GM23248 (cell line): ENCODE data around the gene MIEN1. TPM values are rescaled to one million over a fixed set of nuclear protein-coding genes. Genes with fewer than 3 reads are reported as not detected.
"Not testable (repeated sequence)": the region's sequence is repeated elsewhere in the genome, so short reads cannot be mapped to it uniquely, and the experiment has no call there.

ENCODE experiments used
- DNase-seq: peaks from one replicate; pipeline ENCODE4 v3.0.0-alpha.2; 2015
- H2AFZ ChIP-seq: fragments of 200-600 bp; sonication (generic); 2 replicates; pipeline ENCODE4 v1.6.1; 2016; ENCODE audit warnings: antibody characterized with exemption
- H3F3A ChIP-seq: fragments of 200-600 bp; sonication (generic); 2 replicates; pipeline ENCODE4 v1.6.1; 2016; ENCODE audit warnings: mild to moderate bottlenecking, antibody characterized with exemption, mixed run types; ENCODE audit not compliant: insufficient read depth
- H3K27ac ChIP-seq: fragments of 200-600 bp; sonication (generic); 2 replicates; pipeline ENCODE4 v1.5.1; 2016; ENCODE audit warnings: mild to moderate bottlenecking
- H3K27me3 ChIP-seq: fragments of 200-600 bp; sonication (generic); replicated peaks from 2 replicates; pipeline ENCODE4 v1.6.1; 2016; ENCODE audit warnings: mild to moderate bottlenecking; ENCODE audit not compliant: insufficient read depth
- H3K36me3 ChIP-seq: fragments of 200-600 bp; sonication (generic); 2 replicates; pipeline ENCODE4 v1.6.1; 2016; ENCODE audit warnings: low read depth, mild to moderate bottlenecking
- H3K4me1 ChIP-seq: fragments of 200-600 bp; sonication (generic); 2 replicates; pipeline ENCODE4 v1.6.1; 2016; ENCODE audit warnings: mild to moderate bottlenecking; ENCODE audit not compliant: insufficient read depth
- H3K4me2 ChIP-seq: fragments of 200-600 bp; sonication (generic); one replicate; pipeline ENCODE4 v1.6.1; 2016; ENCODE audit warnings: mild to moderate bottlenecking; ENCODE audit not compliant: unreplicated experiment
- H3K4me3 ChIP-seq: fragments of 200-600 bp; sonication (generic); 2 replicates; pipeline ENCODE4 v1.5.1; 2016; ENCODE audit warnings: mild to moderate bottlenecking
- H3K79me2 ChIP-seq: fragments of 200-600 bp; sonication (generic); 2 replicates; pipeline ENCODE4 v1.6.1; 2016; ENCODE audit warnings: mild to moderate bottlenecking; ENCODE audit not compliant: insufficient read depth
- H3K9ac ChIP-seq: fragments of 200-600 bp; sonication (generic); 2 replicates; pipeline ENCODE4 v1.6.1; 2016; ENCODE audit warnings: mild to moderate bottlenecking
- H3K9me2 ChIP-seq: fragments of 200-600 bp; sonication (generic); 2 replicates; pipeline ENCODE4 v1.6.1; 2016; ENCODE audit warnings: mixed run types, mild to moderate bottlenecking, moderate library complexity; ENCODE audit not compliant: insufficient read depth
- H3K9me3 ChIP-seq: fragments of 200-600 bp; sonication (generic); one replicate; pipeline ENCODE4 v1.6.1; 2017; ENCODE audit warnings: low read depth
- H4K20me1 ChIP-seq: fragments of 200-600 bp; sonication (generic); 2 replicates; pipeline ENCODE4 v1.6.0; 2016; ENCODE audit not compliant: insufficient read depth
- EZH2 ChIP-seq: fragments of 200-600 bp; sonication (generic); IDR thresholded peaks from 2 replicates; pipeline ENCODE4 v1.6.1; 2018; ENCODE audit warnings: antibody characterized with exemption, mild to moderate bottlenecking; ENCODE audit not compliant: insufficient read depth, poor library complexity, severe bottlenecking
- EZH2phosphoT487 ChIP-seq: fragments of 200-600 bp; sonication (generic); IDR thresholded peaks from 2 replicates; pipeline ENCODE4 v1.6.1; 2018; ENCODE audit warnings: antibody characterized with exemption, moderate library complexity, mild to moderate bottlenecking, low read depth; ENCODE audit not compliant: insufficient read depth
- WGBS, 2 experiments: methylation state at CpG; one replicate each; pipeline ENCODE4 v1.1.6; 2015 to 2017; ENCODE audit warnings: low lambda C conversion rate in 2 of 2, low coverage in 1 of 2; ENCODE audit errors: missing lambda C conversion rate in 2 of 2; 5-methylcytosine and 5-hydroxymethylcytosine counted together
- in situ Hi-C: fragments of 300-500 bp; cut with MboI; formaldehyde crosslinking; loops from 2 replicates; pipeline ENCODE4 v1.15.0; 2020
- polyA plus RNA-seq: library from polyadenylated mRNA; unstranded; fragments of >200 nt; fragmentation: Nextera tagmentation; extraction: Ambion mirVana; gene quantifications from 2 replicates; pipeline ENCODE4 v1.2.1, GENCODE V29; 2016
- total RNA-seq: library from RNA; depleted of rRNA; stranded (reverse); fragments of >200 nt; shearing (Covaris generic); gene quantifications from 2 replicates; pipeline ENCODE4 v1.2.3, GENCODE V29; 2014

Gene MIEN1
- total and polyA plus RNA-seq, 2 experiments from 2014 or later = 33.6 to 85.4 TPM

- no peaks in the 10 kb centered on the region for H3F3A ChIP-seq
- H2AFZ ChIP-seq = no peak overlapping the region
- no peaks in the 10 kb centered on the region; the same call in 1 of the 2 replicates for H3K36me3 ChIP-seq
- H3K79me2 ChIP-seq = no peaks in the 10 kb centered on the region
- H3K9me2 ChIP-seq = no peaks in the 10 kb centered on the region
- no peak overlapping the region for H3K27ac ChIP-seq
- no peak for DNase-seq
- H3K9me3 ChIP-seq = no peaks in the 10 kb centered on the region
- no peak overlapping the region for H3K9ac ChIP-seq
- H3K4me1 ChIP-seq = no peaks in the 10 kb centered on the region
- 63 to 74% methylated on average over 9 to 10 of the region's 10 CpGs for WGBS, 2 experiments
- in situ Hi-C loops = no loop called here
- no peaks in the 10 kb centered on the region for H3K27me3 ChIP-seq
- H3K4me3 ChIP-seq = no peak overlapping the region
- H4K20me1 ChIP-seq = no peaks in the 10 kb centered on the region
- no peak overlapping the region for H3K4me2 ChIP-seq
- TF ChIP-seq EZH2 = no peak
- TF ChIP-seq EZH2phosphoT487 = no peak
Measured at GRCh38 chr17:39727556-39727955, 2.8 kb downstream of the MIEN1 start.

- H3K4me2 ChIP-seq = no peak overlapping the region
- no peaks in the 10 kb centered on the region for H3K79me2 ChIP-seq
- no peak overlapping the region for H3K4me3 ChIP-seq
- no peaks in the 10 kb centered on the region for H3K27me3 ChIP-seq
- in situ Hi-C loops = no loop called here
- no peaks in the 10 kb centered on the region for H3K4me1 ChIP-seq
- no peaks in the 10 kb centered on the region for H3K9me2 ChIP-seq
- H3K9ac ChIP-seq = no peak overlapping the region
- no peaks in the 10 kb centered on the region; the same call in 1 of the 2 replicates for H3K36me3 ChIP-seq
- DNase-seq = no peak
- H3K9me3 ChIP-seq = no peaks in the 10 kb centered on the region
- H4K20me1 ChIP-seq = no peaks in the 10 kb centered on the region
- H3F3A ChIP-seq = no peaks in the 10 kb centered on the region
- WGBS, 2 experiments = 80 to 90% methylated on average over 7 to 9 of the region's 9 CpGs
- no peak overlapping the region for H2AFZ ChIP-seq
- TF ChIP-seq EZH2 (no peak), EZH2phosphoT487 (no peak)
- H3K27ac ChIP-seq = no peak overlapping the region
Measured at GRCh38 chr17:39726617-39727016, 3.7 kb downstream of the MIEN1 start.

- H2AFZ ChIP-seq, H3K9ac ChIP-seq, in situ Hi-C loops, H3K4me2 ChIP-seq, H3K4me1 ChIP-seq, H4K20me1 ChIP-seq, H3K9me2 ChIP-seq, H3K79me2 ChIP-seq, H3K4me3 ChIP-seq, H3K9me3 ChIP-seq, DNase-seq, H3K27ac ChIP-seq, H3K27me3 ChIP-seq, H3F3A ChIP-seq, H3K36me3 ChIP-seq: not testable (repeated sequence)
- 94 to 100% methylated on average over 1 of the region's 1 CpG for WGBS, 2 experiments
Measured at GRCh38 chr17:39725923-39726322, 4.4 kb downstream of the MIEN1 start.

- no peak overlapping the region for H3K27ac ChIP-seq
- no peak overlapping the region for H3K9ac ChIP-seq
- H3F3A ChIP-seq = no peaks in the 10 kb centered on the region
- H4K20me1 ChIP-seq = no peaks in the 10 kb centered on the region
- no peak overlapping the region for H3K4me2 ChIP-seq
- in situ Hi-C loops = no loop called here
- no peaks in the 10 kb centered on the region for H3K27me3 ChIP-seq
- WGBS, 2 experiments = 92 to 93% methylated on average over 13 of the region's 13 CpGs
- H3K36me3 ChIP-seq = no peaks in the 10 kb centered on the region; the same call in 1 of the 2 replicates
- no peak for DNase-seq
- no peak overlapping the region for H3K4me3 ChIP-seq
- no peaks in the 10 kb centered on the region for H3K79me2 ChIP-seq
- H2AFZ ChIP-seq = no peak overlapping the region
- TF ChIP-seq EZH2 = no peak
- no peak for TF ChIP-seq EZH2phosphoT487
- H3K4me1 ChIP-seq = no peaks in the 10 kb centered on the region
- no peaks in the 10 kb centered on the region for H3K9me2 ChIP-seq
- no peaks in the 10 kb centered on the region for H3K9me3 ChIP-seq
Measured at GRCh38 chr17:39724731-39725130, 5.6 kb downstream of the MIEN1 start.
